Epithelial cell of alveolus of lung (primary cell): ENCODE data around the gene PCDH12. TPM values are rescaled to one million over a fixed set of nuclear protein-coding genes. Genes with fewer than 3 reads are reported as not detected.

Experiments
- total RNA-seq: library from RNA; depleted of rRNA; stranded (reverse); fragments of >200 nt; gene quantifications from 2 replicates; pipeline ENCODE4 v1.2.1, GENCODE V29; 2015

The PCDH12 gene
- total RNA-seq = 0.64 and 1.3 TPM in 2 replicates

GRCh38 chr5:141958113-141958512 lies at the start of gene PCDH12:
Gene PCDH12 (minus strand): TSS chr5:141958202. CDS start chr5:141957851, 351 bp downstream.

GRCh38 chr5:141968914-141969608 lies 11.1 kb upstream of the PCDH12 start, which contains the start of gene RNF14:
Gene RNF14 (plus strand): TSS chr5:141969105. CDS start chr5:141973589, 4,484 bp downstream.

GRCh38 chr5:141923448-141924313 lies 34.3 kb downstream of the PCDH12 start, which contains the start of gene DELE1:
Gene DELE1 (plus strand): TSS chr5:141923871. CDS start chr5:141923942, 71 bp downstream.

Other genes with a start within 250 kb of the PCDH12 start
- 1.4 and 7.4 TPM in 2 replicates for gene PCDH1, start 79.8 kb downstream of the PCDH12 start, total RNA-seq
- gene DELE1, start 34.3 kb downstream of the PCDH12 start, total RNA-seq = 35.0 and 75.5 TPM in 2 replicates
- gene RNF14, start 10.9 kb upstream of the PCDH12 start, total RNA-seq = 33.7 and 58.6 TPM in 2 replicates
- gene GNPDA1, start 54.8 kb upstream of the PCDH12 start, total RNA-seq = 31.3 and 52.8 TPM in 2 replicates
- 53.7 and 62.3 TPM in 2 replicates for gene NDFIP1, start 150.6 kb upstream of the PCDH12 start, total RNA-seq